Testis (tissue), 2 donors: Measurements from ENCODE around the gene SDCCAG8.
A peak's percentile ranks its signal among the peaks of the same experiment; 100 is the strongest.

Experiments
- CTCF ChIP-seq, 3 experiments: fragments of 450-650 bp in 2 of 3; fragments of 200-600 bp in 1 of 3; sonication (generic) in 1 of 3; IDR thresholded peaks; one replicate each; pipeline ENCODE4 v1.5.1; 2016 to 2019; ENCODE audit warnings: antibody characterized with exemption in 3 of 3, mild to moderate bottlenecking in 2 of 3, moderate library complexity in 1 of 3
- POLR2A ChIP-seq: fragments of 450-650 bp; IDR thresholded peaks from one replicate; pipeline ENCODE4 v1.6.1; 2017; ENCODE audit warnings: antibody characterized with exemption, mild to moderate bottlenecking, moderate library complexity

GRCh38 chr1:243345205-243345604 is 89.4 kb downstream of the SDCCAG8 start:
- TF ChIP-seq CTCF (IDR thresholded peaks at IDR 0.05) = peak; percentile 24 to 47 (median 46)
- TF ChIP-seq POLR2A = no peak
